RKO (cell line): ENCODE measurements around the gene MRTFB.
A peak's percentile ranks its signal among the peaks of the same experiment; 100 is the strongest.

ENCODE experiments used
- DNase-seq: peaks from one replicate; pipeline ENCODE4 v3.0.0-alpha.2; 2016; ENCODE audit warnings: low spot score

MRTFB gene

GRCh38 chr16:14238756-14239155 is 167.6 kb downstream of the MRTFB start:
- no peak for DNase-seq

GRCh38 chr16:14239791-14240190 is 168.7 kb downstream of the MRTFB start:
- no peak for DNase-seq

DNA sequence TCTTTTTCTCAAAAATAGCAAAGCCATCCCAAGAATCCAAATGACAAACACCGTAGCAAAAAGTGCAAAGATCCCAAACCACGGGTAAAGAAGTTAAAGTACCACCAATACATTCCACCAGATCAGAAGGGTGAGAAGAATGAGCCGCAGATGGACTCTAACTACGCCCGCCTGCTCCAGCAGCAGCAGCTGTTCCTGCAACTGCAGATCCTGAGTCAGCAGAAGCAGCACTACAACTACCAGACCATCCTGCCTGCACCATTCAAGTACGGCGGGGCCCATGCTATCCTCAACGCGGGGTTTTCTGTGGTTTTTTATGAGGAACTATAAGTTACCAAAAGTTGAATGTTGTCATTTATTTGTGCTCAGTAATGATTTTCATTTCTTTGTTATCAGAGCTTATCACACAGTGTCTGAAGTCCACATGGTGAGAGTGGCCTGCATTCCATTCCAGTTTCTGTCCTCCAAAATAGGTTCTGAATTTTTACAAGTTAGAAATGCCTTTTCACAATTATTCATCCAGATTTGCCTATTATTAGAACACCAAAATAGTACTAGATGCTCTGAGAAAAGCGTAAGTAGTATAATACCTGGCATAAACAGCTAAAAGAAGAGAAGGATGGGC is 169.2 kb downstream of the MRTFB start:
- DNase-seq, result no peak

GRCh38 chr16:14240964-14241363 is 169.8 kb downstream of the MRTFB start:
- no peak for DNase-seq

DNA sequence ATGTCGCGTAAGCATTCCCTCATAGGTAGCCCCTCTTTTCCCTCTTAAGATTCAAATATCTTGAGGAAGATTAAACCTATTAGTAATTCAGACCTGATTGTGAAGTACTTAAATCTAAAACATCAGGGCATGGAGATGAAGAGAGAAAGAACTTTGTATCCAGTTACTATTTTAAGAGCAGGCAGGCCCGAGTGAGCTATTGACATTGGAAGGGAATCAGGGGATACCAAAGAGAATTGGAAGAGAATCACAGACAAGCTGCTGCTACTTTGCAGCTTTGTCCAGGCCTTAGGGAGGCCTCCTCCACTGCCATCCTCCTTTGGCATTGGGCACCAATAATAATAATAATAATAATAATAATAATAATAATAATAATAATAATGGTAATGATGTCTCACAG is 170.5 kb downstream of the MRTFB start:
- no peak for DNase-seq

DNA sequence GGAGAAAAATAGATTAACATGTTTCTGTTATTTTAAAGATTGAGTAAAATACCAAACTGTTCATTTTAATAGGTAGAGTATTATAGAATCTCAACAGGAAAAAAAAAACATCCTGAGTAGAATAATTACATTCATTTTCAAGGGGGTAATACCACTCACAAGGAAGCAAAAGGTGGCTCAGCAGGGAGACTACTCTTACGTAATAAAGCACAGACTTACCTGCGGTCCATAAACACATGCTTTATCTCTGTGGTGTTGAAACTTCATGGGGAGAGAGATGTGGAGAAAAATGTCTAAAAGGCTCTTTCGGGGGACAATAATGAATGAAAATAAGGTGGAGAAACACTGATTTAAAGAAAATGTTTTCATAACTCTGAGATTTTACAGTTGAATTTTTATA is 171.7 kb downstream of the MRTFB start:
- no peak for DNase-seq

DNA sequence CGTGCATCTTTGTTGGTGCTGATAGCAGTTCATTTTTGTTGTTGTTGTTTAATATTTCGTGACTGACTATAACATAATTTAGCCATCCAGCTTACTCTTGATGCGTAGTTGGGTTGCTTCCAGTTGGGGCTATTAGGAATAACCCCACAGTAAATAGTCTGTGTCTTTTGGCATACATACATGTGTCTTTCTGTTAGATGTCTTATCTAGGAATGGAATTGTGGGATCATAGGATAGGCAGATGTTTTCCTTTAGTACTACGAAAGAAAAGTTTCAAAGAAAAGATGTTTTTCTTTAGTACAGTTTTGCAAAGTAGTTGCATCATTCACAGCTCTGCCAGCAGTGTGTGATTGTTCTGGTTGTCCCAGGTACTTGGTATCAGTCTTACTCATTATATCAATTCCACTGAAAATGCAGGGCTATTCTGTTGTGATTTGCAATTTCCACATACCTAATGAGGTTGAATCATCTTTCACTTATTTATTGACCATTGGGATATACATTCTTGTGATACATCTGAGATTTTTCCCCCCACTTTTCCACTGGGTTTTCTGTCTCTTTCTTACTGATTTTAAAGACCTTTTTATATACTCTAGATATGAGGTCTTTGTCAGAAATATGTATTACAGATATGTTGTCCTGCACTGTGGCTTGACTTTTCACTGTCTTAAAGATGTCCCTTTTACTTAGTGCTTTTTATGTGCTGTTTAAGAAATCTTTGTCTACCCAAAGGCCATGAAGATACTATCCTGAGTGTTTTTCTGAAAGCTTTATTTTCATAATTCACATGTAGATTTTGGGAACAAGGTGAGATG is 173.3 kb downstream of the MRTFB start:
- DNase-seq, result no peak

DNA sequence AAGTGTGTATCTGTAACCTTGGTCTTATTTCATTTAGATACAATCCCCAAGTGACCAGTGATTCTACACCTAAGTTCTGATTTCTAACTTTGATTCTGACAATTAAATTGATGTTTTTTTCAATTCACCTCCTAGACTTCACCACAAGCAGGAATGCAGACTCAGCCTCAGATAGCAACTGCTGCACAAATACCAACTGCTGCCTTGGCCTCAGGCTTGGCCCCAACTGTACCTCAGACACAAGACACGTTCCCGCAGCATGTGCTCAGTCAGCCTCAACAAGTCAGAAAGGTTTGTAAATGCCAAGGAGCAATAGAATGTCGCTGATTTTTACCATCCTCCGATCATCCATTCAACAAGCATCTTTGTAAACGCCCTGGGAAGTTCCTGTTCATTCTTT is 177.7 kb downstream of the MRTFB start:
- no peak for DNase-seq

- DNase-seq, result peak; percentile 56
These were observed 178.3 kb downstream of the MRTFB start for GRCh38 chr16:14249291-14250032.

DNA sequence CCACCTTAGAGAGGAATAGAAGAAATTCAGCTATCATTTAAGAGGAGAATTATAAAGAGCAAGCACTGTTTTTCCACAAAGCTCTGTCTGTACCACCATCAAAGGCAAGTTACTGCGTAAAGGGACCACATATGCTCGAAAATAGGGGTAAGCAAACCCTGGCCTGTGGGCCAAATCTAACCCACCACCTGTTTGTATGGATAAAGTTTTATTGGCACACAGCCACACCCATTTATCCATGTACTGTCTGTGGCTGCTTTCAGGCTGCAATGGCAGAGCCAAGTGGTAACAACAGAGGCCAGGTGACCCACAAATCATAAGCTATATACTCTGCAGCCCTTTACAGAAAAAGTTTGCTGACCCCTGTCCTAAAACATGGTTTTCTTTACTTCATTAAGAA is 180.3 kb downstream of the MRTFB start:
- DNase-seq, result no peak

- DNase-seq, result no peak
These were observed 181.7 kb downstream of the MRTFB start for GRCh38 chr16:14252860-14253259.

- no peak for DNase-seq
These were observed 191.9 kb downstream of the MRTFB start for GRCh38 chr16:14263011-14263410.

DNA sequence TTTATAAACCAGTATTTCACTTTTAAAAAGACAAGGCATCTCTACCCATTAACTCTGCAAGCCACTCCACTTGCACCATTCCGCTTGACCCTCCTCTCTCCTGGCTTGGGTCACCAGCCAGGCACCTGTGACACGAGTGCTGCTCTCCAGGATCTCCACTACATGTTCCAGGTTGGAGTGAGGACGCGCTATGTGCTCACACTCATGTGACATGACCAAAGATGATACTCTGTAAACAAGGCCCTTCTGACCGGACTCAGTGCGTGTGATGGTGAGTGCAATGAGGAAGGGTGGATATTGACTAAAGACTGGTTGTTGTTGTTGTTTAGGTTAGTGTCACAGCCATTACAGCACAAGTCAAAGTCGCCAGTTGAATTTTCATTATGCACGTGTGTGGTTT is 192.7 kb downstream of the MRTFB start:
- DNase-seq, result no peak

DNA sequence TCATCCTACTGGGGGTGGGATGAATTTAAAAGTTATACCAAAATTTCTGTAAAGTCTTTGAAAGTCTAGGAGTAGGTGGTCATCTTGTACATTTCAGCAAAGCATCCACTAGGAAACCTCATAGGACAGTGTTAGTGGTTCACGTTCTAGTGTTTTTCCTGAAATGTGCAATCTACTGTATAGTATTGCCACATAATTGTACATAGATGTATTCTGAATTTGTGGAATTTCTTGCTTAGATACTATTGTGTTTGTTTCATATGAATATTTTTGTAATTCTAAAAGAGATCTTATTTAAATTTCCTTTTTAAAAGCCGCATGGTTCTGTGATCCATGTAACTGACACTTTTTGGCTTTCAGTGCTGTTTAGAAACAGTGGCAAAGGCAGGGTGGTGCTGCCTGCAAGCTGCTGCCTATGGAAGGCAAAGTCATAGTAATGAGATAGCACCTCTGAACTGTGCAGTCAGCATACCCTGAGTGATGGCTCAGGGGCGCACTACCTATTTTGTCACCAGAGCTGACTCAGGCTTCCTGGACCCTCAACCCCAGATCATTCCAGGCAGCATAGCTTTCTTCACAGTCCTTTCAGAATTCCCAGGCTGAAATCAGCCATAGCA is 193.3 kb downstream of the MRTFB start:
- DNase-seq, result no peak

GRCh38 chr16:14268073-14268472 is 197.0 kb downstream of the MRTFB start:
- DNase-seq, result no peak

DNA sequence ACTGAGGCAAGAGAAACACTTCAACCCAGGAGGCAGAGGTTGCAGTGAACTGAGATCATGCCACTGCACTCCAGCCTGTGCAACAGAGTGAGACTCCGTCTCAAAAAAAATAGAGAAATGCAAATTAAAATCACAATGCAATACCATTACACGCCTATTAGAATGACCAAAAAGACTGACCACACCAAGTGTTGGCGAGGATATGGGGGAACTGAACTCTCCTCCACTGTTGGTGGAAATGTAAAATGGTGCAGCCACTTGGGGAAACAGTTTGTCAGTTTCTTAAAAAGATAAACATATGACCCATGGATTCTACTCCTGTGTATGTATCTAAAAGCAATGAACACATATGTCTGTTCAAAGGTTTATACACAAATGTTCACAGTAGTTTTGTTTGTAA is 204.8 kb downstream of the MRTFB start:
- DNase-seq, result no peak

DNA sequence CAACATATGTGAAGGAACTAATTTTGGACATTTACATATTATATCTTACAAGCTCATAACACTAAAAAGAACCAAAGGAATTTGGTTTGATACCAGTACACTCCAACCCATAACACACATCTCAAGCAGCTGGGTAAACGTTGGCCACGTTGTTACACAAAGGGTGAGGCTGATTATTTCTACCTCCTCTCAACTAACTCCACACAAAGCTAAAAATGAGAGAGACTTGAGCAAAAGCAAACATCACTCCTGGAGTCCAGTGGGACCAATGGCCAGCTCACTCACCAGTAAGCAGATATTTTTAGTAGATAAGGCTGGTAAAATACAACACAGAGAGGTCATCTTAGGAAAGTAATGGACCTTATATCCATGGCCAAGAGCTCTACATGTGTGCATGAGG is 207.6 kb downstream of the MRTFB start:
- no peak for DNase-seq

DNA sequence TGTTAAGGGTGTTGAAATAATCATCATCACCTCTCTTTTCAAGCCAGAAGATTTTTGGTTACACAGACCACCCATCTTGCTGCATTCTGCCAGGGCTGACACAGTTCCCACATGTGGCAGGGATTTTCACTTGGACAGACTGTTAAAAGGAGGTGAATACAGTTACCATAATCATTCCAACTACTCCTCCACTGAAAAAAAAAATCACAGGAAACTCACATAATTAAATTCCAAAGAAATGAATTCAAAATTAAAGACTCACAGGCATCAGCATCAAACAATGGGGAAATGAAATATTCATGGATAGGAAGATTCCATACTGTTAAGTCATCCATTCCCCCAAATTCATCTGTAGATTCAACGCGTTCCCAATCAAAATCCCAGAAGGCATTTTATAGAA is 209.4 kb downstream of the MRTFB start:
- DNase-seq, result no peak

DNA sequence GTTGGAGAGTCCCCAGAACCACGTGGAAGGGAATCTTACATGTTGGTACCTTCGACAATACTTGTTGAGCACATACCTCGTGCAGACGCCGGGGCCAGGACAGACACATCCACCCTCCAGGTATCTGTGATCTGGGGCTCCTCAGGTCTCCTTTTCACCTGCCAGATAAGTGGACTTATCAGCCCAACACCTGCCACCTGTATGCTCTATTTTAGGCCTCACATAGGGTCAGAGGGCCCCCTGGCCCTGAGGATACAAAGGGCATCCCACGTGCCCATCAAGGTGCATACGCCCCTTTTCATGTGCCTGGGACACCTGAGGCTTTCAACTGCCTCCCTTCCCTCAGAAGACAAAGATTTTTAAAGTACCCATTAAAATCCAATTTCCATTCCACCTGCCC is 212.7 kb downstream of the MRTFB start:
- DNase-seq, result no peak

DNA sequence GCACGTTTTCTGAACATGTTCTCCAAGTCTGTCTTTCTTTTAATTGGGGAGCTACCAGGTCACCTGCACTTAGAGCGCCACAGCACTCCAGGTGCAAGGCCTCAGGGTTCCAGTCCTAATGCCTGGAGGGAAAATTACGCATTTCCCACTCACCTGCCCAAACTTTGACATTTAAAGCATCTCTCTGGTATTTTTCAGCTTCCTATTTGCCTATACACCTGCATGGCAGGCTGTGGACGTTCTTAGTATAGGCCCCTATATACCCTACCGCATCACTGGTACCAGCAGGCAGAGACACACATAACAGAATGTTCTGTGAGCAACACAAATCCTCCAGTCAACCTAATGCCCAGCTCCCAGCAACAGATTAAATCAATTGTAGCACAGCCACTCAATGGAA is 213.3 kb downstream of the MRTFB start:
- no peak for DNase-seq

GRCh38 chr16:14284930-14285512 is 213.9 kb downstream of the MRTFB start:
- no peak for DNase-seq
